Hepatocyte (in vitro differentiated cells): ENCODE measurements around the gene DBP.

Experiments used
- CTCF ChIP-seq: fragments of 200-600 bp; sonication (generic); IDR thresholded peaks from 2 replicates; pipeline ENCODE4 v1.5.1; 2016; ENCODE audit warnings: antibody characterized with exemption, mild to moderate bottlenecking; ENCODE audit not compliant: poor library complexity
- EZH2 ChIP-seq: fragments of 200-600 bp; sonication (generic); IDR thresholded peaks from 2 replicates; pipeline ENCODE4 v1.6.1; 2016; ENCODE audit warnings: antibody characterized with exemption, mild to moderate bottlenecking, borderline replicate concordance
- EZH2phosphoT487 ChIP-seq: fragments of 200-600 bp; sonication (generic); IDR thresholded peaks from one replicate; pipeline ENCODE4 v1.6.1; 2018; ENCODE audit warnings: antibody characterized with exemption, mild to moderate bottlenecking, low read depth, moderate library complexity; ENCODE audit not compliant: unreplicated experiment, severe bottlenecking

- TF ChIP-seq CTCF (no peak), EZH2 (no peak), EZH2phosphoT487 (no peak)
Observed at GRCh38 chr19:48670699-48671445, 33.7 kb upstream of the DBP start.
